ENCODE results near the gene TRMT61A. TPM values are rescaled to one million over a fixed set of nuclear protein-coding genes. Genes with fewer than 3 reads are reported as not detected.

TRMT61A gene
- polyA plus RNA-seq, 1 donor from 2014 or later = 8.2 TPM

Small RNA genes within 50 kb of the gene (small RNA-seq; reads per million reads assigned to genes)
- gene RNU4-68P (0.03 to 0.65 (median 0.10) reads per million in 3 experiments), gene RNU7-160P (0 reads per million in 3 experiments)

Other genes with a start within 250 kb of the TRMT61A start
- gene EIF5, start 195.0 kb upstream of the TRMT61A start, polyA plus RNA-seq = 165 and 188 TPM in 2 replicates
- 158 and 166 TPM in 2 replicates for gene MARK3, start 143.8 kb upstream of the TRMT61A start, polyA plus RNA-seq
- 918 and 1,148 TPM in 2 replicates for gene CKB, start 6.4 kb upstream of the TRMT61A start, polyA plus RNA-seq
- 25.5 and 27.2 TPM in 2 replicates for gene BAG5, start 33.5 kb downstream of the TRMT61A start, polyA plus RNA-seq
- gene COA8, start 33.8 kb downstream of the TRMT61A start, polyA plus RNA-seq = 86.5 and 169 TPM in 2 replicates
- 1,243 and 1,272 TPM in 2 replicates for gene KLC1, start 100.0 kb downstream of the TRMT61A start, polyA plus RNA-seq
- 14.6 and 26.7 TPM in 2 replicates for gene XRCC3, start 186.3 kb downstream of the TRMT61A start, polyA plus RNA-seq
- gene ZFYVE21, start 186.6 kb downstream of the TRMT61A start, polyA plus RNA-seq = 99.7 and 106 TPM in 2 replicates

Measured in neural cell (in vitro differentiated cells).